Measurements from ENCODE around the gene TRAK1. TPM values are rescaled to one million over a fixed set of nuclear protein-coding genes. Genes with fewer than 3 reads are reported as not detected.
"Not testable (repeated sequence)": the region's sequence is repeated elsewhere in the genome, so short reads cannot be mapped to it uniquely, and the experiment has no call there.

TRAK1 gene
- total RNA-seq, 1 donor from 2014 or later, result 49.2 TPM

- no peak for DNase-seq (ENCODE audit: extremely low spot score, unreplicated experiment)
- Mint-ChIP-seq H3K36me3 (peaks cover 14% of the 10 kb centered on the region), H3K27ac (no peak overlapping the region), H3K4me1 (ENCODE audit: unreplicated experiment) (peaks cover 36% of the 10 kb centered on the region), H3K9me3 (peaks cover 5% of the 10 kb centered on the region), H3K4me3 (no peak overlapping the region), H3K27me3 (no peaks in the 10 kb centered on the region)
- TF ChIP-seq, protein P1, sequence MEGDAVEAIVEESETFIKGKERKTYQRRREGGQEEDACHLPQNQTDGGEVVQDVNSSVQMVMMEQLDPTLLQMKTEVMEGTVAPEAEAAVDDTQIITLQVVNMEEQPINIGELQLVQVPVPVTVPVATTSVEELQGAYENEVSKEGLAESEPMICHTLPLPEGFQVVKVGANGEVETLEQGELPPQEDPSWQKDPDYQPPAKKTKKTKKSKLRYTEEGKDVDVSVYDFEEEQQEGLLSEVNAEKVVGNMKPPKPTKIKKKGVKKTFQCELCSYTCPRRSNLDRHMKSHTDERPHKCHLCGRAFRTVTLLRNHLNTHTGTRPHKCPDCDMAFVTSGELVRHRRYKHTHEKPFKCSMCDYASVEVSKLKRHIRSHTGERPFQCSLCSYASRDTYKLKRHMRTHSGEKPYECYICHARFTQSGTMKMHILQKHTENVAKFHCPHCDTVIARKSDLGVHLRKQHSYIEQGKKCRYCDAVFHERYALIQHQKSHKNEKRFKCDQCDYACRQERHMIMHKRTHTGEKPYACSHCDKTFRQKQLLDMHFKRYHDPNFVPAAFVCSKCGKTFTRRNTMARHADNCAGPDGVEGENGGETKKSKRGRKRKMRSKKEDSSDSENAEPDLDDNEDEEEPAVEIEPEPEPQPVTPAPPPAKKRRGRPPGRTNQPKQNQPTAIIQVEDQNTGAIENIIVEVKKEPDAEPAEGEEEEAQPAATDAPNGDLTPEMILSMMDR (conservative IDR thresholded peaks at IDR 0.05), result no peak
Observed at GRCh38 chr3:42101481-42101880, 10.3 kb downstream of the TRAK1 start.

GRCh38 chr3:42102571-42102970 lies 11.4 kb downstream of the TRAK1 start:
- Mint-ChIP-seq H3K4me3 (peak overlapping the region; percentile 60), H3K27ac (peak overlapping the region; percentile 75)

DNA sequence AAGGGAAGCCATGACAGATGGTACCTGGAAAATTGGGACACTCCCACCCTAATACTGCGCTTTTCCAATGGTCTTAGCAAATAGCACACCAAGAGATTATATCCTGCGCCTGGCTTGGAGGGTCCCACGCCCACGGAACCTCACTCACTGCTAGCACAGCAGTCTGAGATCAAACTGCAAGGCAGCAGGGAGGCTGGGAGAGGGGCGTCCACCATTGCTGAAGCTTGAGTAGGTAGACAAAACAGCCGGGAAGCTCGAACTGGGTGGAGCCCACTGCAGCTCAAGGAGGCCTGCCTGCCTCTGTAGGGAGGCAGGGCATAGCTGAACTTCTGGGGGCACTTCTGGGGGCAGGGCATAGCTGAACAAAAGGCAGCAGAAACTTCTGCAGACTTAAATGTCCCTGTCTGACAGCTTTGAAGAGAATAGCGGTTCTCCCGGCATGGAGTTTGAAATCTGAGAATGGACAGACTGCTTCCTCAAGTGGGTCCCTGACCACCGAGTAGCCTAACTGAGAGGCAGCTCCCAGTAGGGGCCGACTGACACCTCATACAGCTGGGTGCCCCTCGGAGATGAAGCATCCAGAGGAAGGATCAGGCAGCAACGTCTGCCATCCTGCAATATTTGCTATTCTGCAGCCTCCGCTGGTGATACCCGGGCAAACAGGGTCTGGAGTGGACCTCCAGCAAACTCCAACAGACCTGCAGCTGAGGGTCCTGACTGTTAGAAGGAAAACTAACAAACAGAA lies 12.9 kb downstream of the TRAK1 start:
- H3K27ac Mint-ChIP-seq; H3K27me3 Mint-ChIP-seq; DNase-seq (ENCODE audit: extremely low spot score, unreplicated experiment); H3K4me3 Mint-ChIP-seq; H3K9me3 Mint-ChIP-seq: not testable (repeated sequence)
- peaks cover 19% of the 10 kb centered on the region for H3K4me1 Mint-ChIP-seq (ENCODE audit: unreplicated experiment)
- H3K36me3 Mint-ChIP-seq, result peaks cover 18% of the 10 kb centered on the region

More at GRCh38 chr3:42102571-42102970, 11.4 kb downstream of the TRAK1 start:
- peaks cover 5% of the 10 kb centered on the region for H3K9me3 Mint-ChIP-seq
- TF ChIP-seq, protein P1 (conservative IDR thresholded peaks at IDR 0.05), result no peak
- H3K4me1 Mint-ChIP-seq (ENCODE audit: unreplicated experiment), result peaks cover 30% of the 10 kb centered on the region
- H3K27me3 Mint-ChIP-seq, result no peaks in the 10 kb centered on the region
- DNase-seq (ENCODE audit: extremely low spot score, unreplicated experiment), result no peak
- H3K36me3 Mint-ChIP-seq, result peaks cover 14% of the 10 kb centered on the region

DNA sequence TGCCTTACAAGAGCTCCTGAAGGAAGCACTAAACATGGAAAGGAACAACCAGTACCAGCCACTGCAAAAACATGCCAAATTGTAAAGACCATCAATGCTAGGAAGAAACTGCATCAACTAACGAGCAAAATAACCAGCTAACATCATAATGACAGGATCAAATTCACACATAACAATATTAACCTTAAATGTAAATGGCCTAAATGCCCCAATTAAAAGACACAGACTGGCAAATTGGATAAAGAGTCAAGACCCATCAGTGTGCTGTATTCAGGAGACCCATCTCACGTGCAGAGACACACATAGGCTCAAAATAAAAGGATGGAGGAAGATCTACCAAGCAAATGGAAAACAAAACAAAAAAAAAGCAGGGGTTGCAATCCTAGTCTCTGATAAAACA lies 14.8 kb downstream of the TRAK1 start:
- not testable (repeated sequence) for H3K9me3 Mint-ChIP-seq; DNase-seq (ENCODE audit: extremely low spot score, unreplicated experiment); H3K27ac Mint-ChIP-seq; H3K4me1 Mint-ChIP-seq (ENCODE audit: unreplicated experiment); H3K4me3 Mint-ChIP-seq; H3K27me3 Mint-ChIP-seq
- H3K36me3 Mint-ChIP-seq, result peaks cover 15% of the 10 kb centered on the region

DNA sequence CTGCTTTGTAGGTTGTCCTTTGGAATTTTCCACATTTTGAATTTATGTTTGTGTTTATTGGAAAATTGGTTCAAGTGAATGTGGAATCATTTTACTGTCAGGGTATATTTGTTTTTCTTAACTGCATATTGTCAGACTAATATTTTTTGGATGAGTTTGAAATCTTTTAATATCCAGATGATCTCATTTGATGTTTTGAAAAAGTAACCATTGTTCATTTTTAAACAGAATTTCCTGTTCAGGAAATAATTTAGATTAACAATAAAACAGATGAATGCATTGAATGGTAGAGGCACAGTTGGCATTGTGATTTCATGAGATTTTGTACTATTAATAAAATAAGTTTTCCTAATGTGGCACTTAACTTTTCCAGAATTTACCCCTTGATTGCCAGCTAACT lies 15.5 kb downstream of the TRAK1 start:
- no peak for DNase-seq (ENCODE audit: extremely low spot score, unreplicated experiment)
- Mint-ChIP-seq H3K9me3 (peaks cover 5% of the 10 kb centered on the region), H3K4me1 (ENCODE audit: unreplicated experiment) (peaks cover 9% of the 10 kb centered on the region), H3K4me3 (no peak overlapping the region), H3K27me3 (no peaks in the 10 kb centered on the region), H3K27ac (no peak overlapping the region), H3K36me3 (peaks cover 15% of the 10 kb centered on the region)
- TF ChIP-seq, protein P1 (conservative IDR thresholded peaks at IDR 0.05), result no peak

DNA sequence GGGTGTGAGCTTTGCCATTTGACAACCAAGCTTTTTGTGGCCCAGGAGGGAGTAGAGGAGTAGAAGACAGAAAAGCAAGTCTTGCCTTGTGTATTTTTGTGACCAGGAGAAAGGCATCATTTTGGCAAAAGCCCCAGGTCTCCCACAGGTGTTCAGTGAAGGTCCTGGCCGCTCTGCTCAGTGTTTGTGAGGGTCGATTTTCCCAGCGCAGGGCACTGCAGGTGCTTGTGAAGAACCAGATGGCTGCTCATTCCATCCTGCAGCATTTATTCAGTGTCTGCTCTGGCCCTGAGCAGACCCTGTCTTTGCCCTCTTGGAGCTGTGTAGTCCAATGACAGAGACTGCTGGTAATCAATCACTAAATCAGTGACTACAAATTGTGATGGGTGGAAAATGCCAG lies 19.5 kb downstream of the TRAK1 start:
- no peak for DNase-seq (ENCODE audit: extremely low spot score, unreplicated experiment)
- peaks cover under 1% of the 10 kb centered on the region for H3K9me3 Mint-ChIP-seq
- H3K36me3 Mint-ChIP-seq, result peaks cover 5% of the 10 kb centered on the region
- no peak overlapping the region for H3K27ac Mint-ChIP-seq
- no peaks in the 10 kb centered on the region for H3K27me3 Mint-ChIP-seq
- no peaks in the 10 kb centered on the region for H3K4me1 Mint-ChIP-seq (ENCODE audit: unreplicated experiment)
- H3K4me3 Mint-ChIP-seq, result no peak overlapping the region
- TF ChIP-seq, protein P1 (conservative IDR thresholded peaks at IDR 0.05), result no peak

Data from type B pancreatic cell (in vitro differentiated cells).